GM18502 (cell line): ENCODE data around the gene TRIM24.

Experiments used
- ATAC-seq: cut with Tn5 transposase; IDR thresholded peaks from one replicate; pipeline ENCODE4 v1.9.1; 2021; ENCODE audit warnings: mild to moderate bottlenecking; ENCODE audit not compliant: unreplicated experiment, poor library complexity

TRIM24 gene

GRCh38 chr7:138608275-138608674 is 148.2 kb downstream of the TRIM24 start:
- peak; percentile 82 for ATAC-seq

GRCh38 chr7:138610671-138611170 is 150.7 kb downstream of the TRIM24 start:
- ATAC-seq: no peak

- no peak for ATAC-seq
These were observed 153.6 kb downstream of the TRIM24 start for GRCh38 chr7:138613630-138614029.

- no peak for ATAC-seq
These were observed 156.0 kb downstream of the TRIM24 start for GRCh38 chr7:138616085-138616484.

- no peak for ATAC-seq
These were observed 158.4 kb downstream of the TRIM24 start for GRCh38 chr7:138618506-138618905.

GRCh38 chr7:138618933-138619332 is 158.9 kb downstream of the TRIM24 start:
- no peak for ATAC-seq

- no peak for ATAC-seq
These were observed 162.8 kb downstream of the TRIM24 start for GRCh38 chr7:138622841-138623240.

- ATAC-seq: peak; percentile 30
These were observed 165.2 kb downstream of the TRIM24 start for GRCh38 chr7:138625084-138625848.

- peak; percentile 71 for ATAC-seq
These were observed 165.8 kb downstream of the TRIM24 start for GRCh38 chr7:138625849-138626230.

GRCh38 chr7:138626846-138627245 is 166.8 kb downstream of the TRIM24 start:
- ATAC-seq: no peak

GRCh38 chr7:138627361-138627760 is 167.3 kb downstream of the TRIM24 start:
- ATAC-seq: no peak

- ATAC-seq: no peak
These were observed 170.1 kb downstream of the TRIM24 start for GRCh38 chr7:138630059-138630610.

GRCh38 chr7:138632384-138632783 is 172.3 kb downstream of the TRIM24 start:
- ATAC-seq: no peak

GRCh38 chr7:138632826-138633602 is 173.0 kb downstream of the TRIM24 start:
- no peak for ATAC-seq
